CD4-positive, alpha-beta T cell treated with Interferon gamma for 1 hour (primary cell): ENCODE results near the gene PIGH.
A peak's percentile ranks its signal among the peaks of the same experiment; 100 is the strongest.

Experiments used
- DNase-seq: peaks from one replicate; pipeline ENCODE4 v3.0.0-alpha.2; 2020

PIGH gene

GRCh38 chr14:67573228-67574010, 26.6 kb downstream of the PIGH start:
- DNase-seq, result no peak

GRCh38 chr14:67572608-67573007, 27.5 kb downstream of the PIGH start:
- no peak for DNase-seq

GRCh38 chr14:67571991-67572323, 28.1 kb downstream of the PIGH start:
- no peak for DNase-seq

GRCh38 chr14:67571275-67571990, 28.6 kb downstream of the PIGH start:
- DNase-seq, result peak; percentile 62

GRCh38 chr14:67570453-67570852, 29.6 kb downstream of the PIGH start:
- no peak for DNase-seq

- no peak for DNase-seq
Observed at GRCh38 chr14:67569651-67570290, 30.3 kb downstream of the PIGH start.

GRCh38 chr14:67569011-67569650, 30.9 kb downstream of the PIGH start:
- no peak for DNase-seq

GRCh38 chr14:67567654-67568053, 32.4 kb downstream of the PIGH start:
- no peak for DNase-seq

GRCh38 chr14:67566908-67567307, 33.2 kb downstream of the PIGH start:
- no peak for DNase-seq

- DNase-seq, result no peak
Observed at GRCh38 chr14:67564236-67564635, 35.8 kb downstream of the PIGH start.

GRCh38 chr14:67562776-67563150, 37.3 kb downstream of the PIGH start:
- DNase-seq, result no peak

GRCh38 chr14:67562025-67562775, 37.9 kb downstream of the PIGH start:
- no peak for DNase-seq

- no peak for DNase-seq
Observed at GRCh38 chr14:67559639-67560038, 40.4 kb downstream of the PIGH start.

- no peak for DNase-seq
Observed at GRCh38 chr14:67557656-67558055, 42.4 kb downstream of the PIGH start.

GRCh38 chr14:67557118-67557517, 43.0 kb downstream of the PIGH start:
- DNase-seq, result no peak

- no peak for DNase-seq
Observed at GRCh38 chr14:67556671-67557070, 43.4 kb downstream of the PIGH start.

- no peak for DNase-seq
Observed at GRCh38 chr14:67555518-67556090, 44.5 kb downstream of the PIGH start.

- no peak for DNase-seq
Observed at GRCh38 chr14:67554341-67554740, 45.7 kb downstream of the PIGH start.

- DNase-seq, result no peak
Observed at GRCh38 chr14:67553547-67553946, 46.5 kb downstream of the PIGH start.

GRCh38 chr14:67551940-67552339, 48.1 kb downstream of the PIGH start:
- no peak for DNase-seq

GRCh38 chr14:67551123-67551522, 48.9 kb downstream of the PIGH start:
- DNase-seq, result no peak

- no peak for DNase-seq
Observed at GRCh38 chr14:67549734-67550133, 50.3 kb downstream of the PIGH start.
